Gastrocnemius medialis (tissue), 4 donors: ENCODE data around the gene NDUFB7. TPM values are rescaled to one million over a fixed set of nuclear protein-coding genes. Genes with fewer than 3 reads are reported as not detected.

Experiments used
- ATAC-seq, 2 donors: fragments of 150-250 bp; one replicate each; pipeline ENCODE4 v1.9.1; 2016
- DNase-seq, 2 donors: peaks; one replicate each; pipeline ENCODE4 v3.0.0-alpha.2; 2019
- H3K27ac ChIP-seq, 4 donors: fragments of 200-600 bp; sonication (generic); 1 replicate in 1 of 4; 2 replicates in 3 of 4; pipeline ENCODE4 v1.5.1; 2016 to 2018; ENCODE audit warnings: mild to moderate bottlenecking in 2 of 4, moderate library complexity in 1 of 4
- H3K27me3 ChIP-seq, 3 donors: fragments of 200-600 bp; sonication (generic) in 2 of 3; 1 replicate in 1 of 3; 2 replicates in 2 of 3; pipeline versions ENCODE4 v1.5.1 to v1.6.0; 2016 to 2019; ENCODE audit warnings: mild to moderate bottlenecking in 1 of 3, moderate library complexity in 1 of 3
- H3K36me3 ChIP-seq, 2 donors: fragments of 200-600 bp; sonication (generic) in 1 of 2; one replicate each; pipeline ENCODE4 v1.5.1; 2017 to 2018
- H3K4me1 ChIP-seq, 2 donors: fragments of 200-600 bp; sonication (generic) in 1 of 2; one replicate each; pipeline ENCODE4 v1.5.1; 2016 to 2017; ENCODE audit warnings: mild to moderate bottlenecking in 2 of 2
- H3K4me3 ChIP-seq, 4 donors: fragments of 200-600 bp; sonication (generic) in 3 of 4; 1 replicate in 1 of 4; 2 replicates in 3 of 4; pipeline ENCODE4 v1.5.1; 2016 to 2019; ENCODE audit warnings: mild to moderate bottlenecking in 2 of 4
- H3K9me3 ChIP-seq, 3 donors: fragments of 200-600 bp; sonication (generic) in 2 of 3; 1 replicate in 1 of 3; 2 replicates in 2 of 3; pipeline ENCODE4 v1.5.1; 2016 to 2019
- CTCF ChIP-seq, 5 experiments: fragments of 450-650 bp in 3 of 5; fragments of 200-600 bp in 2 of 5; sonication (generic) in 2 of 5; IDR thresholded peaks in 4 of 5; conservative IDR thresholded peaks in 1 of 5; 1 replicate in 4 of 5; 2 replicates in 1 of 5; pipeline ENCODE4 v1.5.1; 2016 to 2019; ENCODE audit warnings: antibody characterized with exemption in 5 of 5, mild to moderate bottlenecking in 3 of 5, moderate library complexity in 3 of 5
- POLR2A ChIP-seq, 2 donors: fragments of 450-650 bp; IDR thresholded peaks; one replicate each; pipeline ENCODE4 v1.6.1; 2017; ENCODE audit warnings: antibody characterized with exemption in 2 of 2, mild to moderate bottlenecking in 2 of 2, moderate library complexity in 2 of 2
- in situ Hi-C, 4 donors: fragments of 200-750 bp; cut with MboI; loops; one replicate each; pipeline versions ENCODE4 v1.15.0 to v1.8.0; 2017; ENCODE audit warnings: low sequenced_read_pairs in 4 of 4
- intact Hi-C: fragments of 100-400 bp; cut with DNase I; formaldehyde crosslinking; loops from one replicate; pipeline ENCODE4 v1.15.1; 2023; ENCODE audit warnings: low total_unique reads
- total RNA-seq, 4 donors: library from RNA; depleted of rRNA; stranded (reverse); fragments of >200 nt; gene quantifications; one replicate each; pipeline versions ENCODE4 v1.1.0 to v1.2.3, GENCODE V29; 2016

Gene NDUFB7
- total RNA-seq, 4 donors from 2014 or later, result 344 to 756 (median 532) TPM

DNA sequence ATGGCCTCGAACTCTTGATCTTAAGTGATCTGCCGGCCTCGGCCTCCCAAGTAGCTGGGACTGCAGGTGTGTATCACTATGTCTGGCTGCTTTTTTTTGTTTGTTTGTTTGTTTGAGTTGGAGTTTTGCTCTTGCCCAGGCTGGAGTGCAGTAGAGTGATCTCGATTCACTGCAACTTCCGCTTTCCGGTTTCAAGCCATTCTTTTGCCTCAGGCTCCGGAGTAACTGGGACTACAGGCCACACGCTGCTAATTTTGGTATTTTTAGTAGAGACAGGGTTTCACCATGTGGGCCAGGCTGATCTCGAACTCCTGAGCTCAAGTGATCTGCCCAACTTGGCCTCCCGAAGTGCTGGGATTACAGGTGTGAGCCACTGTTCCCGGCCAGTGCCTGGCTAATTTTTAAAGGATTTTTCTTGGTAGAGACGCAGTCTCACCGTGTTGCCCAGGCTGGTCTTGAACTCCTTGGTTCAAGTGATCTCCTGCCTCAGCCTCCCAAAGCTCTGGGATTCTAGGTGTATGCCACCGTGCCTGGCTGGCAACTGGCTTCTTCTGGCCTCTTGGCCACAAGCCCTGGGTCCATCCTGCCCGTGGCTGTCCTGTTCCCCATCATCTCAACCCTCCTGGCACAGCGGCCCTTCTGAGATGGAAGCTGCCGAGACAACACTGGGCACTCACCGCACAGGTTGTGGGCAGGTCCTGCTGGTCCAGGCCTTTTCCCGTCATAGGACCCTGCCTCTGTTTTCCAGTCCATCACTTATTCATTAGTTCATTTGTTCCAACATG, 30.9 kb downstream of the NDUFB7 start:
- intact Hi-C loops, result no loop called here
- ATAC-seq, result no peak
- in situ Hi-C loops, result no loop called here

DNA sequence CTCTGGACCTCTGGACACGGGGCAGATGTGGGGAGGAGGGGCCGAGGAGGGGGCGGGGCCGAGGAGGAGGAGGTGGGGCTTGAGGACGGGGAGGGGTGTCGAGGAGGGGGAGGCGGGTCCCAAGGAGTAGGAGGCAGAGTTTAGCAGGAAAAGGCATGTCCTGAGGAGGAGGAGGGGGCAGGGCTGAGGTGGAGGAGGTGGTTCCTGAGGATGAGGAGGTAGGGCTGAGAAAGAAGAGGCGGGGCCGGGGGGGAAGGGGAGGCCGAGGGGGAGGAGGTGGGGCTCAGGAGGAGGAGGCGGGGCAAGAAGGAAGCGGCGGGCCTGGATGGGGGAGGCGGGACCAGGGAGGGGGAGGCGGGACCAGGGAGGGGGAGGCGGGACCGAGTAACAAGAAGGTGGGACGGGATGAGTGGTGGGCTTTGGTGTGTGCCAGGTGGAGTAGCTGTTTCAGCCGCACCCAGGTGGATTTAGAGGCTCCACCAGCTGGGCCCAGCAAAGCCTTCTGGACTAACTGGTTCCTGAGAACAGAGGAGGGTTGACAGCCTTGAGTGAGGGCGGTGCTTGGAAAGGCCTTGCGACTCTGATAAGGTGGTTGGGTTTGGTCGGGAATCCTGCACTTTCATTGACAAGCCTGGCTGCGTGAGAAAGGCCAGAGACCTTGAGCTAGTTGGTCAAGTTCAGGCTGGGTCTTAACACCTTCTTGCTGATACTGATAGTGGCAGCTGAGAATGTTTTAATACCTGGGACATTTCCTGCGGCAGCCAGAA, 34.8 kb downstream of the NDUFB7 start:
- Histone ChIP-seq H3K27ac (peak overlapping the region; percentile 49 to 70 (median 54)), H3K4me3 (no peak overlapping the region), H3K27me3 (no peaks in the 10 kb centered on the region), H3K36me3 (no peaks in the 10 kb centered on the region), H3K4me1 (peaks cover 5 to 19% of the 10 kb centered on the region in 2 donors), H3K9me3 (no peaks in the 10 kb centered on the region)
- no peak for TF ChIP-seq CTCF (IDR thresholded peaks at IDR 0.05 in 4 of 5, conservative IDR thresholded peaks at IDR 0.05 in 1 of 5)
- TF ChIP-seq POLR2A (IDR thresholded peaks at IDR 0.05), result no peak
- DNase-seq (peak in 1 of 2 donors; percentile 48), ATAC-seq (peak; percentile 13 to 64)
- in situ Hi-C loops, result no loop called here
- intact Hi-C loops, result no loop called here

More for the DNA sequence above, 30.9 kb downstream of the NDUFB7 start:
- DNase-seq, result no peak
- Histone ChIP-seq H3K4me3 (no peak overlapping the region), H3K4me1 (peaks cover 13 to 33% of the 10 kb centered on the region in 2 donors), H3K36me3 (no peaks in the 10 kb centered on the region), H3K27ac (peak overlapping the region; percentile 62 to 90 (median 74)), H3K27me3 (no peaks in the 10 kb centered on the region), H3K9me3 (no peaks in the 10 kb centered on the region)
- no peak for TF ChIP-seq POLR2A (IDR thresholded peaks at IDR 0.05)
- TF ChIP-seq CTCF (IDR thresholded peaks at IDR 0.05 in 4 of 5, conservative IDR thresholded peaks at IDR 0.05 in 1 of 5), result no peak

DNA sequence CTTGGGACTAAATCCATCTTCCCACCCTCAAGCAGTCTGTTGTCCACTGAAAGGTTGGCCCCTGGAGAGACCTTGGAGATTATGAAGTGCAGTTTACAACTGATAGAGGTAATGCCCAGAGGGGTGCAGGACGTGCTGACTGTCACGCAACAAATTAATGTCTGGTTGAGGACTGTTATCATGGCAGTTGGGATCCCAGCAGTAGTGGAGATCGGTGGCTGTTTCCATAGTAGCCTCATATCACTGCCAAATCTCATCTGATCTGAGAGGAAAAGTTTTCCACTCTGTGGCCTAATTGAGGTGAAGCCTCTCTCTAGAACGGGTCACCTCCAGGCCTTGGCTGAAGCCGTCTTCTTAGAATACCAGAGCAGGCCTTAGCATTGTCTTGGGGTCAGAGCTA, 38.4 kb downstream of the NDUFB7 start:
- Histone ChIP-seq H3K27ac (peak overlapping the region; percentile 95 to 98 (median 98)), H3K27me3 (no peaks in the 10 kb centered on the region), H3K36me3 (no peaks in the 10 kb centered on the region), H3K4me3 (no peak overlapping the region), H3K4me1 (peaks cover 24 to 37% of the 10 kb centered on the region in 2 donors), H3K9me3 (no peaks in the 10 kb centered on the region)
- intact Hi-C loops (loop anchor here (2.0 kb wide), 1 partner anchor 25 kb away; no protein-coding TSS in a partner anchor), in situ Hi-C loops (no loop called here)
- DNase-seq, result no peak
- TF ChIP-seq CTCF (IDR thresholded peaks at IDR 0.05 in 4 of 5, conservative IDR thresholded peaks at IDR 0.05 in 1 of 5), result no peak
- TF ChIP-seq POLR2A (IDR thresholded peaks at IDR 0.05), result no peak
- no peak for ATAC-seq

DNA sequence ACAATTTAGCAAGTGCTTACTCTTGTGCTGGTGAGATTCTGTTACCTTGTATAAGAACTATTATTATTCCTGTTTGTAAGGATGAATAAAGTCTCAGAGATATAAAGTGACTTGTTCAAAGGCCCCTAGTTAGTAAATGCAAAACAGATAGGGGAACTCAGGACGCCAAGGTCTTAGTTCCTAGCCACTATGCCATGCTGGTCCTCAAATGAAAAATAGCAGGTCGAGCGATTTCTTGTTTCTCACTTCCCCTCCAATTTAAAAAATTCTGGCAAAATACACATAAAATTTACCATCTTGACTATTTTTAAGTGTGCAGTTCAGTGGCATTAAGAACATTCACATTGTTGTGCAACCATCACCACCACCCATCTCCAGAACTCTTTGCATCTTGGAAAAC, 41.4 kb downstream of the NDUFB7 start:
- Histone ChIP-seq H3K9me3 (no peaks in the 10 kb centered on the region), H3K27me3 (no peaks in the 10 kb centered on the region), H3K36me3 (no peaks in the 10 kb centered on the region), H3K4me3 (peak overlapping the region; percentile 80 to 98 (median 84)), H3K4me1 (peaks cover 24 to 37% of the 10 kb centered on the region in 2 donors), H3K27ac (peak overlapping the region; percentile 95 to 98 (median 98))
- in situ Hi-C loops (no loop called here), intact Hi-C loops (loop anchor here (1.0 kb wide), 1 partner anchor 34 kb away; the partner anchor contains the start of gene GIPC1)
- TF ChIP-seq CTCF (IDR thresholded peaks at IDR 0.05 in 4 of 5, conservative IDR thresholded peaks at IDR 0.05 in 1 of 5) (no peak), POLR2A (IDR thresholded peaks at IDR 0.05) (no peak)
- no peak for DNase-seq
- no peak for ATAC-seq
